Motor neuron (in vitro differentiated cells): ENCODE results near the gene EMSY. TPM values are rescaled to one million over a fixed set of nuclear protein-coding genes. Genes with fewer than 3 reads are reported as not detected.

Experiments
- ATAC-seq, 8 experiments: fragments of 200-7000 bp; cut with Tn5 transposase; replicated peaks in 6 of 8; 2 replicates each; pipeline ENCODE4 v1.8.0; 2021; ENCODE audit warnings: mild to moderate bottlenecking in 8 of 8, moderate library complexity in 8 of 8
- H3K27ac ChIP-seq, 2 donors: fragments of 250-450 bp; sonication (Bioruptor Pico); 2 replicates each; pipeline ENCODE4 v1.9.0; 2021; ENCODE audit warnings: antibody characterized with exemption in 2 of 2, mild to moderate bottlenecking in 2 of 2, moderate library complexity in 1 of 2
- H3K4me1 ChIP-seq, 2 donors: fragments of 250-450 bp; sonication (Bioruptor Pico); replicated peaks in 1 of 2; 2 replicates each; pipeline ENCODE4 v1.6.1; 2021; ENCODE audit warnings: antibody characterized with exemption in 2 of 2, mild to moderate bottlenecking in 2 of 2, moderate library complexity in 1 of 2
- H3K4me3 ChIP-seq, 5 donors: fragments of 250-450 bp; sonication (Bioruptor Pico); 2 replicates each; pipeline ENCODE4 v1.9.0; 2021; ENCODE audit warnings: antibody characterized with exemption in 5 of 5, mild to moderate bottlenecking in 5 of 5, moderate library complexity in 4 of 5
- WGBS, 10 experiments: fragments of 450-650 bp; shearing (Covaris generic); methylation state at CpG; one replicate each; pipeline ENCODE4 v1.0.0; 2022; 5-methylcytosine and 5-hydroxymethylcytosine counted together
- in situ Hi-C, 9 experiments: fragments of 400-800 bp; cut with MboI; loops; one replicate each; pipeline ENCODE4 v1.15.0; 2021; ENCODE audit warnings: low sequenced_read_pairs in 9 of 9, low pct_unique_long_range_greater_than_20kb in 2 of 9; ENCODE audit not compliant: unreplicated experiment in 9 of 9
- total RNA-seq, 8 experiments: library from RNA; unstranded; fragments of 300-600 nt; gene quantifications; 2 replicates each; pipeline versions ENCODE4 v1.2.3 to v1.2.4, GENCODE V29; 2022

The EMSY gene
- total RNA-seq, 8 experiments from 2014 or later, result 9.1 to 29.5 (median 20.8) TPM

DNA sequence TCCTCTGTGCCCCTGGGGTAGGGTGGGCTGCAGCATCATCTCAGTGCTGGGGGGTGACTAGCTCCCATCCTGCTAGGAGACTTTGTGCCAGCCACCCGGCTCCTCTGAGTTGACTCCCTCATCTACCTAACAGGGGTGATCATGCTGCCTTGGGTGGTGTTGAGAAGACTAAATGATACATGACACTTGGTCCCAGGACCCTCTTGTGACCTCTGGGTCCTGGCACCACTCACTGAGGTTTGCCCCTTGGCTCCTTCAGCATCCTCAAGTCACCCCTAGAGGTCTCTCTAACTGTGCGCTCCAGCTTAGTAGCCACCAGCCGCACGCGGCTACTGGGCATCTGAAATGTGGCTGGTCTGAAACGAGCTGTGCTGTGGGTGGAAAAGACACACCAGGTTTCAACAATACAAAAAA lies 153.6 kb downstream of the EMSY start:
- Histone ChIP-seq H3K4me1 (no peaks in the 10 kb centered on the region), H3K4me3 (no peak overlapping the region), H3K27ac (no peak overlapping the region)
- whole genome bisulfite sequencing, 10 experiments, result 0 to 57% (median 17%) methylated on average over 1 to 5 of the region's 6 CpGs; no CpG with 5 or more reads in 3 of the 10 experiments
- in situ Hi-C loops, result loop anchor here in 1 of 9 experiments (25.0 kb wide), 1 partner anchor 89 kb away; no protein-coding TSS in a partner anchor
- ATAC-seq, result peak in 6 of 8 experiments; percentile 39 to 85 (median 46)

DNA sequence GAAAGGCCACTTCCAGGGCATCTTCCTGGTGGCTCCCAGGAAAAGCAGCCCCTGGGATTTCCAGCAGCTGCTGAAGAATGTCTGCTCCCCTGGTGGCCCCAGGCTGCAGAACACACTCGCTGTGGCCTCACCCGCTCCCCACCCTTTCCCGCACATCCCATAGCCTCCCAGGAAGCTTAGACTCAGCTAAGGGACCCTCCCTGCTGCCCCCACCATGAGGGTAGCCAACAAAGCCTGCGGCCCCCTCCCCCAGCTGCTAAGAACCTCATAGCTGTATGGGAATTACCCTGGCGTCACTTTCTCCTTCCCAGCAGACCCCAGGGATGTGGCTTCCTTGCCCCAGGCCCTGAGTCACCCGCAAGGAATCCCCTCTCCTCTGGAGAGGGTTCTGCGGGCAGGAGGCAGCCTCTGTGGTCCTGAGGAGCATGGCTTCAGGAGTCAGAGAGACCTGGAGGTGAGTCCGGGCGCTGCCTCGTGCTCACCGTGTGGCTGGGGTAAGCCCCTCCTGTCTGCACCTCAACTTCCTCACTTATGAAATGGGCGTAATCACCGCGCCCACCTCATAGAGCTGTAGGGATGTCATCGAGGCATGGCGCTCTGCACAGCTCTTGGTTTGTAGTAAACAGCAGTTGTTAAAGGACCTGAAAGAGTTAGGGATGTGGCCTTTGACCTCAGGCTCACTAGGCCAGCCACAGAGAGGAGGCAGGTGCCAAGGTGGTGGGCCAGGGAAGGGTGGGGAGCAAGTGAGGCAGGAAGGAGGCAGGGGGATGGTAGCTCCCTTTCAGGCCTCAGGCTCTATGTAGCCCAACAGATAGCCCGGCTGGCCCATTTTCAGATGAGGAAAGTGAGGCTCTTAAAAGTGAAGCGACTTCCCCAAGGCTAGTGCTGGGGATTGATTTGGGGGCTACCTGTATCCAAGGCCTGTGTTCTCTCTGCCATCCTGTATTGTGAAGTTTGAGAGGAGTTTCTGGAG lies 154.5 kb downstream of the EMSY start:
- peak in 3 of 8 experiments; percentile 55 to 77 (median 57) for ATAC-seq
- Histone ChIP-seq H3K4me3 (no peak overlapping the region), H3K4me1 (peaks cover 0 to 2% of the 10 kb centered on the region in 2 donors), H3K27ac (no peak overlapping the region)
- in situ Hi-C loops, result loop anchor here in 1 of 9 experiments (25.0 kb wide), 1 partner anchor 88 kb away; no protein-coding TSS in a partner anchor
- 86 to 100% (median 96%) methylated on average over 2 to 5 of the region's 18 CpGs; no CpG with 5 or more reads in 4 of the 10 experiments for WGBS, 10 experiments

DNA sequence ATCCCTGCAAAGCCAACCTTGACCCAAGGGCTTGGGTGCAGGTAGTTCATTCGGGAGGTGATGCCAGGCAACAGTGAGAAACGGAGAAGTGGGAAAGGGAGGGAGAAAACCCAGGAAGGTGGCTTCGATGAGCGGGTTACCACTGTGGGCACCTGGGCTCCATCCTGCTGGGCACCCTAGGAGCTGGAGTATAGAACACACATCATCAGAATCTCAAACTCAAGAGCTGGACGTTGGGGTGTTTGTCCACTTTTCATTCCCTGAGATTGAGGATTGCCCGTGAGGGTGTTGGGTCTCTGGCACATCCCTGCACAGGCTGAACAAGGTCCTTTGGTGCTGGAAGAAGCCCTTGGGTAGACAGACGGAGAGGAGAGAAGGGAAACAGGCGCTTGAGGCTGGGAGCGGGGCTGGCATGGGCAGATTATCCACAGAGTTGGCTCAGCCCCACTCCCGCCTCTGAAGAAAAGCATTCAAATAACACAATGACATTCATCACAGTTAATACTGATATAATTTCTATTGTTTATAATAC lies 155.4 kb downstream of the EMSY start:
- in situ Hi-C loops, result no loop called here
- Histone ChIP-seq H3K4me1 (peaks cover 0 to 2% of the 10 kb centered on the region in 2 donors), H3K27ac (no peak overlapping the region), H3K4me3 (no peak overlapping the region)
- no peak for ATAC-seq
- WGBS, 10 experiments, result 65 to 100% (median 89%) methylated on average over 1 to 7 of the region's 10 CpGs; no CpG with 5 or more reads in 2 of the 10 experiments

DNA sequence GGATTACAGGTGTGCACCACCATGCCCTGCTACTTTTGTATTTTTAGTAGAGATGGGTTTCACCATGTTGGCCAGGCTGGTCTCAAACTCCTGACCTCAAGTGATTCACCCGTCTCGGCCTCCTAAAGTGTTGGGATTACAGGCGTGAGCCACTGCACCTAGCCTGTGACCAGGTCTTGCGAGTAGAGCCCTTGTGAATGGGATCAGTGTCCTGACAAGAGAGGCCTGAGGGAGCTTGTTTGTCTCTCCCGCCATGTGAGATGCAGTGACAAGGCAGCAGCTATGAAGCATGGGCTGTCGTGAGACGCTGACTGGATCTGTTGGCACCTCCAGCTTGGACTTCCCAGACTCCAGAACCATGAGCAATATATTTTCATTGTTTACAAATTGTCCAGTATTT lies 156.5 kb downstream of the EMSY start:
- Histone ChIP-seq H3K4me1 (peaks cover 0 to 2% of the 10 kb centered on the region in 2 donors), H3K4me3 (no peak overlapping the region), H3K27ac (no peak overlapping the region)
- in situ Hi-C loops, result no loop called here
- 88 to 100% (median 96%) methylated on average over 1 to 2 of the region's 7 CpGs; no CpG with 5 or more reads in 4 of the 10 experiments for WGBS, 10 experiments
- ATAC-seq, result no peak

DNA sequence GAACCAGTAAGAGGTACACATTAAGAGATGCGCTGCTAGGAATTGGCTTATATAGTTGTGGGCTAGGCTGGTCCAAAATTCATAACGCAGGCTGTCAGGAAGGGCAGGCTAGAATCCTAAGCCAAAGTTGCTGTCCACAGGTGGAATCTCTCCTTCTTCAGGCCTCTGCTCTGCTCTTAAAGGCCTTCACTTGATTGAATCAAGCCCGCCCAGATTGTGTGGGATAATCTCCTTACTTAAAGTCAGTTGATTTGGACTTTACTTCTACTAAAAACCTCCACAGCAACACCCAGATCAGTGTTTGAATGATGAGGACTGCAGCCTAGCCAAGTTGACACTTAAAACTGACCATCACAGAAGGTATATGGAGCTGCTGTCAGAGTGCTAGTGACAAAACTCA lies 156.9 kb downstream of the EMSY start:
- H3K4me3 ChIP-seq, result no peak overlapping the region
- ATAC-seq, result no peak
- no peak overlapping the region for H3K27ac ChIP-seq
- in situ Hi-C loops, result no loop called here
- WGBS, 10 experiments, result 56 to 100% (median 90%) methylated on average over 1 to 3 of the region's 3 CpGs; no CpG with 5 or more reads in 3 of the 10 experiments
- peaks cover 0 to 2% of the 10 kb centered on the region in 2 donors for H3K4me1 ChIP-seq

DNA sequence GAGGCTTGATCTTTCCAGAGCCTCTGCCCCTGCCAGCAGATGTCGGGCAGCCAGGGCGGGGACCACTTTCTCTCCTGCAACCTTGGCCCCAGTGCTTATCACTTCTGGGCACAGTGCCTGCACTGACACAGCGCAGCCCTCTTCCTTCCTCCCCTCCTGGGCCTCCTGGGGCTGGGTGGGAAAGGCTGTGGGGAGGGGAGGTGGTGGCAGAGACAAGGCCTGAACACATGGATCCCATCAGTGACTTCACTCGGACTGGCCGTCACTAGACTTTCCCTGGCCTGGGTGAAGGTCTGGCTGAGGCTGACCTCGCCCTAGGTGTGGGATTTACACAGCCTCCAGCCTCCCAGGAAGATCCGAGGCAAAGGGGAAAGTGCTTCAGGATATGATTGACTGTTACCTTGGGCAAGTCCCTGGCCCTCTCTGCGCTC lies 157.6 kb downstream of the EMSY start:
- no peak overlapping the region for H3K27ac ChIP-seq
- H3K4me3 ChIP-seq, result no peak overlapping the region
- in situ Hi-C loops, result no loop called here
- WGBS, 10 experiments, result 20 to 86% (median 75%) methylated on average over 1 to 5 of the region's 8 CpGs; no CpG with 5 or more reads in 3 of the 10 experiments
- peak in 7 of 8 experiments; percentile 15 to 40 (median 23) for ATAC-seq
- peaks cover 0 to 2% of the 10 kb centered on the region in 2 donors for H3K4me1 ChIP-seq

Other genes with a start within 250 kb of the EMSY start
- 1 to 10 TPM in 6 of 8 experiments, under 1 TPM in 2; 0.18 to 9.3 (median 3.0) TPM for gene WNT11, start 238.5 kb upstream of the EMSY start, total RNA-seq
- gene THAP12, start 63.9 kb upstream of the EMSY start, total RNA-seq, result 10 to 100 TPM; 23.0 to 71.2 (median 47.5) TPM
- 10 to 100 TPM in 5 of 8 experiments, 1 to 10 TPM in 3; 2.4 to 21.1 (median 15.9) TPM for gene GVQW3, start 63.7 kb upstream of the EMSY start, total RNA-seq
- 10 to 100 TPM in 1 of 8 experiments, 1 to 10 TPM in 1, under 1 TPM in 6; 0.27 to 12.5 (median 0.62) TPM for gene LRRC32, start 225.7 kb downstream of the EMSY start, total RNA-seq